Neuronal stem cell (in vitro differentiated cells): Measurements from ENCODE around the gene SND1.
A peak's percentile ranks its signal among the peaks of the same experiment; 100 is the strongest.

Source experiments
- DNase-seq: peaks from one replicate; pipeline ENCODE4 v3.0.0-alpha.2; 2013; ENCODE audit warnings: low spot score
- H2AFZ ChIP-seq: one replicate; pipeline ENCODE4 v1.6.1; 2013; ENCODE audit warnings: mild to moderate bottlenecking, low read length, inconsistent platforms
- H2AK5ac ChIP-seq: 2 replicates; pipeline ENCODE4 v1.6.1; 2013; ENCODE audit warnings: low read depth, mild to moderate bottlenecking, inconsistent platforms, low read length, moderate library complexity, mixed read lengths
- H2BK120ac ChIP-seq: 2 replicates; pipeline ENCODE4 v1.6.1; 2013; ENCODE audit warnings: low read depth, mild to moderate bottlenecking, inconsistent platforms, low read length, moderate library complexity, mixed read lengths
- H2BK12ac ChIP-seq: one replicate; pipeline ENCODE4 v1.6.1; 2013; ENCODE audit warnings: low read length, inconsistent platforms
- H2BK15ac ChIP-seq: 2 replicates; pipeline ENCODE4 v1.6.1; 2013; ENCODE audit warnings: mild to moderate bottlenecking, low read length, inconsistent platforms, mixed read lengths
- H2BK5ac ChIP-seq: one replicate; pipeline ENCODE4 v1.6.1; 2013; ENCODE audit warnings: inconsistent platforms, mild to moderate bottlenecking, low read length, moderate library complexity
- H3K14ac ChIP-seq: one replicate; pipeline ENCODE4 v1.6.1; 2013; ENCODE audit warnings: low read length, inconsistent platforms
- H3K18ac ChIP-seq: 2 replicates; pipeline ENCODE4 v1.6.1; 2013; ENCODE audit warnings: low read length, inconsistent platforms
- H3K23ac ChIP-seq: 2 replicates; pipeline ENCODE4 v1.6.1; 2013; ENCODE audit warnings: low read depth, mild to moderate bottlenecking, mixed read lengths, low read length, inconsistent platforms; ENCODE audit not compliant: poor library complexity
- H3K27ac ChIP-seq: replicated peaks from 3 replicates; pipeline ENCODE4 v1.5.1; 2013; ENCODE audit warnings: low read length, inconsistent platforms
- H3K27me3 ChIP-seq, 3 experiments: 2 replicates each; pipeline ENCODE4 v1.6.1; 2013; ENCODE audit warnings: low read length in 3 of 3, mild to moderate bottlenecking in 2 of 3, inconsistent platforms in 1 of 3, low read depth in 1 of 3, mixed read lengths in 1 of 3, moderate library complexity in 1 of 3; ENCODE audit not compliant: control insufficient read depth in 3 of 3, insufficient read depth in 3 of 3
- H3K36me3 ChIP-seq, 2 donors: replicated peaks in 1 of 2; 2 replicates each; pipeline ENCODE4 v1.6.1; 2013; ENCODE audit warnings: low read length in 2 of 2; ENCODE audit not compliant: control insufficient read depth in 2 of 2, insufficient read depth in 2 of 2
- H3K4ac ChIP-seq: 2 replicates; pipeline ENCODE4 v1.6.1; 2013; ENCODE audit warnings: inconsistent platforms, mild to moderate bottlenecking, low read length, moderate library complexity
- H3K4me1 ChIP-seq, 2 donors: 1 replicate in 1 of 2; 2 replicates in 1 of 2; pipeline ENCODE4 v1.6.1; 2013; ENCODE audit warnings: low read length in 2 of 2, low read depth in 1 of 2; ENCODE audit not compliant: control insufficient read depth in 2 of 2, insufficient read depth in 1 of 2
- H3K4me2 ChIP-seq: one replicate; pipeline ENCODE4 v1.6.1; 2013; ENCODE audit warnings: mild to moderate bottlenecking, low read length, inconsistent platforms; ENCODE audit not compliant: insufficient read depth, poor library complexity, severe bottlenecking
- H3K4me3 ChIP-seq, 2 donors: 2 replicates each; pipeline ENCODE4 v1.5.1; 2013; ENCODE audit warnings: low read length in 2 of 2, mild to moderate bottlenecking in 2 of 2, inconsistent platforms in 1 of 2, moderate library complexity in 1 of 2
- H3K79me1 ChIP-seq: one replicate; pipeline ENCODE4 v1.6.1; 2013; ENCODE audit warnings: low read depth, mild to moderate bottlenecking, inconsistent platforms, low read length, moderate library complexity
- H3K9ac ChIP-seq: one replicate; pipeline ENCODE4 v1.6.1; 2013; ENCODE audit warnings: mild to moderate bottlenecking, low read depth, low read length, inconsistent platforms; ENCODE audit not compliant: poor library complexity
- H3K9me3 ChIP-seq, 2 donors: replicated peaks in 1 of 2; 2 replicates each; pipeline versions ENCODE3 to v1.6.1; 2013; ENCODE audit warnings: low read length in 2 of 2, mild to moderate bottlenecking in 2 of 2, inconsistent platforms in 1 of 2, low read depth in 1 of 2, mixed read lengths in 1 of 2, moderate library complexity in 1 of 2; ENCODE audit not compliant: control insufficient read depth in 2 of 2, insufficient read depth in 1 of 2
- H4K8ac ChIP-seq: one replicate; pipeline ENCODE4 v1.6.1; 2013; ENCODE audit warnings: low read depth, mild to moderate bottlenecking, inconsistent platforms, low read length, moderate library complexity
- H4K91ac ChIP-seq: one replicate; pipeline ENCODE4 v1.6.1; 2013; ENCODE audit warnings: low read length, low read depth, mild to moderate bottlenecking, inconsistent platforms; ENCODE audit not compliant: poor library complexity
- WGBS, 2 donors: extraction: QIAGEN DNeasy Blood & Tissue Kit; methylation state at CpG; one replicate each; pipeline ENCODE4 v1.1.7; 2013; ENCODE audit warnings: missing lambda C conversion rate in 2 of 2, mixed read lengths in 1 of 2; ENCODE audit not compliant: insufficient read length in 2 of 2, insufficient replicate concordance in 1 of 2; ENCODE audit errors: extremely low coverage in 2 of 2; 5-methylcytosine and 5-hydroxymethylcytosine counted together

Gene SND1

DNA sequence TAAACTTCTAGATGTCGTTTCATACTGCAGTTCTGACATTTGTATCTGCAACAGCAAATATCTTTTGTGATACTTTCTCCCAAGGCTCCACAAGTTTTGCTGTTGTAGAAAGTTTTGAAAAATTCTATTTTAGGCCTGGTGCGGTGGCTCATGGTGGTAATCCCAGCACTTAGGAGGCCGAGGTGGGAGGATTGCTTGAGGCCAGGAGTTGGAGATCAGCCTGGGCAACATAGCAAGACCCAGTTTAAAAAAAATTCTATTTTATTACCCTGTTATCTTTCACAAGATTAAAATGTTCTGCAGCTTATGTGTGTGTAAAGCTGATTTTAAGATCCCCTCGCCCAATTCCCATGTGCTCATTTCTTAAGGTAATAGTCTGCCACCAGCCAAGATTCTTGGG, 1.4 kb downstream of the SND1 start:
- DNase-seq, result no peak
- no peak overlapping the region for H2AFZ ChIP-seq
- H2BK15ac ChIP-seq, result no peak overlapping the region
- no peak overlapping the region for H3K14ac ChIP-seq
- peaks cover 0 to 1% (median 0%) of the 10 kb centered on the region in 3 experiments for H3K27me3 ChIP-seq
- no peak overlapping the region for H3K4ac ChIP-seq
- H3K36me3 ChIP-seq, result peaks cover 0 to 43% of the 10 kb centered on the region in 2 donors
- H3K4me1 ChIP-seq, result peaks cover 12 to 14% of the 10 kb centered on the region in 2 donors
- no peak overlapping the region for H2BK5ac ChIP-seq
- H3K79me1 ChIP-seq, result peaks cover 5% of the 10 kb centered on the region
- no peaks in the 10 kb centered on the region for H3K9me3 ChIP-seq
- H2BK12ac ChIP-seq, result no peak overlapping the region
- H2AK5ac ChIP-seq, result no peak overlapping the region
- no peak overlapping the region for H4K8ac ChIP-seq
- H3K9ac ChIP-seq, result no peak overlapping the region
- H3K18ac ChIP-seq, result no peak overlapping the region
- H3K27ac ChIP-seq, result no peak overlapping the region
- H3K4me3 ChIP-seq, result peak overlapping the region in 1 of 2 donors; percentile 99
- H3K4me2 ChIP-seq, result no peak overlapping the region
- H2BK120ac ChIP-seq, result no peak overlapping the region
- no peak overlapping the region for H4K91ac ChIP-seq
- no peak overlapping the region for H3K23ac ChIP-seq
- whole genome bisulfite sequencing, 2 donors, result no CpG with 5 or more reads among the region's 4 CpGs

DNA sequence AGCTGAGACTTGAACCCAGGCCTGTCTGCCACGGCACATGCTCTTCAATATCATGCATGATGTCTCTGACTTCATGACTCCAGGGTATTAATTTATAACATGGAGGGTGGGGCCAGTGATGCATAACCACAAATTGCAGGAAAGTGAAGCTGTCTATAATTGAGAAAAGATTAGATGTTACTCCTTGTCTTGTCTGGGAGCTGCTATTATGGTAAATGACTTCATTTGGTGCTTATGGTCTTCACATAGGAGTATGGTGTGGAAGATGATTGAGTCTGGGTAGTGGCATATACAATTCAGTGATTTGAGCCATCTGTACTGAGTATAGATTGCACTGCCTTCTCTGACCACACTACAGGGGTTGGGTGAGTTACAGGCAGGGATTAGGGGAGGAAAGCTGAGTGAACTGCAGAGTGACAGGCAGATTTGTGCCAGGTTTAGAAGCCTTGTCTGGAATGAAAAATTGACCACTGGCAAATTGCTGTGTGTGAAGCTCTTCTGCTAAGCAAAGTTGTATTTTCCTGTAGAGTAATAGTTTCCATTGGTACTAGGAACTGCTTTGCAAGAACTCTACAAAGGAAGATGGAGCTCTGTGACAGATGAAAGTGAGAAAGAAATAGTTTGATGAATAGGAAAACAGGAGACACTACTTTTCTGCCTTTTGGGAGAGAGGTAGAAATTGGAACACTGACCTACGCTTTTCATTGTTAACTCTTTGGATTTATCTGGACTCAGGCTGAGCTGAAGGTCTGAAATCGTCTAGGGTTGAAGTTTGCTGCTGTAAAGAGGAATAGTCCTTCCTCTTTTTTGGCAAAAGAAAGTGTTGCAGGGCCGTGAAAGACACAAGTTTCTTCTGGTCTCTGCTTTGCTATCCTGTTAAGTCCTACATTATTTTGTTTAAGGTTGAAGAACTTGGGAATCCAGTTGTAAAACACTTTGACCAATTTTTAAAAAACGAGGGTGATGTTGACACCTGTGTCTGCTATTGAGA, 2.7 kb downstream of the SND1 start:
- H3K27ac ChIP-seq, result no peak overlapping the region
- H2BK120ac ChIP-seq, result no peak overlapping the region
- WGBS, 2 donors, result no CpG with 5 or more reads among the region's 5 CpGs
- no peak overlapping the region for H3K4ac ChIP-seq
- peaks cover 5% of the 10 kb centered on the region for H3K79me1 ChIP-seq
- no peak overlapping the region for H3K18ac ChIP-seq
- H2BK15ac ChIP-seq, result no peak overlapping the region
- no peak overlapping the region for H3K23ac ChIP-seq
- no peak overlapping the region for H3K14ac ChIP-seq
- H2BK12ac ChIP-seq, result no peak overlapping the region
- H2AK5ac ChIP-seq, result no peak overlapping the region
- H2AFZ ChIP-seq, result no peak overlapping the region
- H4K91ac ChIP-seq, result no peak overlapping the region
- H3K4me2 ChIP-seq, result no peak overlapping the region
- H2BK5ac ChIP-seq, result no peak overlapping the region
- H3K4me1 ChIP-seq, result peaks cover 12 to 14% of the 10 kb centered on the region in 2 donors
- no peak overlapping the region for H3K4me3 ChIP-seq
- H4K8ac ChIP-seq, result no peak overlapping the region
- H3K27me3 ChIP-seq, result peaks cover 0 to 1% (median 0%) of the 10 kb centered on the region in 3 experiments
- no peak overlapping the region for H3K9ac ChIP-seq
- H3K36me3 ChIP-seq, result peaks cover 0 to 50% of the 10 kb centered on the region in 2 donors
- no peaks in the 10 kb centered on the region for H3K9me3 ChIP-seq
- no peak for DNase-seq

DNA sequence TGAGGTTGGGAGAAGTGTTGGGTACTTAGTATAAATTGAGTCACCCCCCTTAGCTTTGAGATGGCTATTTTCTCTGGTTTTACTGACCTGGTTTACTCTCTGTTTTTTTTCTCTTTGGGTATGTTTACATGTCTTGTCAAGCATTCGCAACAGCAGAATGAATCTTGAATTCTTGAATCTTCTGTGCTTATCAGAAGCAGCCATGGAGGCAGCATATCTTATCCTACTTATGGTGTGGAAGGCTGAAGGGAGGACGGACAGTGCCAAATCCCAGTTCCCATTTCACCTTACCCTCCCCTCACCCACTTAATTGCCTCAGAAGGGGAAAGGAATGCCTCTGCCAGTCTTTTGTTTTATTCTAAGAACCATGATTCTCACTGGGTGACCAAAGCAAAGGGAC, 3.7 kb downstream of the SND1 start:
- Histone ChIP-seq H2BK120ac (no peak overlapping the region), H4K8ac (no peak overlapping the region), H3K4me1 (peaks cover 12 to 14% of the 10 kb centered on the region in 2 donors), H3K9me3 (no peaks in the 10 kb centered on the region), H3K36me3 (peaks cover 0 to 58% of the 10 kb centered on the region in 2 donors), H4K91ac (no peak overlapping the region), H2BK12ac (no peak overlapping the region), H3K9ac (no peak overlapping the region), H3K4me3 (no peak overlapping the region), H3K4me2 (no peak overlapping the region), H2BK5ac (no peak overlapping the region), H3K27ac (no peak overlapping the region), H3K23ac (no peak overlapping the region), H3K14ac (no peak overlapping the region), H3K27me3 (peaks cover 0 to 1% (median 0%) of the 10 kb centered on the region in 3 experiments), H3K4ac (no peak overlapping the region), H2AFZ (no peak overlapping the region), H3K79me1 (peaks cover 5% of the 10 kb centered on the region), H3K18ac (no peak overlapping the region), H2BK15ac (no peak overlapping the region), H2AK5ac (no peak overlapping the region)
- no CpG with 5 or more reads among the region's 2 CpGs for WGBS, 2 donors
- DNase-seq, result no peak

DNA sequence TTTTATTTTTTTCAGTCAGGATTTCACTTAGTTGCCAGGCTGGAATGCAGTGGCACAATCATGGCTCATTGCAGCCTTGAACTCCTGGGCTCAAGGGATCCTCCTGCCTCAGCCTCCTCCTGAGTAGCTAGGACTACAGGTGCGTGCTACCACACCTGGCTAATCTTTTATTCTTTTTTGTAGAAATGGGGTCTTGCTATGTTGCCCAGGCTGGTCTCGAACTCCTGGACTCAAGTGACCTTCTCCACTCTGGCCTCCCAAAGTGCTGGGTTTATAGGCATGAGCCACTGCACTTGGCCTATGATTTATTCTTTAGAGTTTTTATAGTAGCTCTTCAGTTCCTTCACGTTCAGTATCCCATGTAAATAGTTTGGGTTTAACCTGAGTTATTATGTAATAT, 5.5 kb downstream of the SND1 start:
- Histone ChIP-seq H3K4ac (no peak overlapping the region), H3K27me3 (peaks cover 0 to under 1% (median 0%) of the 10 kb centered on the region in 3 experiments), H2AK5ac (no peak overlapping the region), H3K9ac (no peak overlapping the region), H4K8ac (no peak overlapping the region), H3K36me3 (peaks cover 0 to 75% of the 10 kb centered on the region in 2 donors), H3K18ac (no peak overlapping the region), H3K4me3 (no peak overlapping the region), H3K14ac (no peak overlapping the region), H3K27ac (no peak overlapping the region), H3K23ac (no peak overlapping the region), H3K79me1 (peaks cover 1% of the 10 kb centered on the region), H3K4me2 (no peak overlapping the region), H2BK12ac (no peak overlapping the region), H3K9me3 (no peaks in the 10 kb centered on the region), H4K91ac (no peak overlapping the region), H3K4me1 (peaks cover 8 to 10% of the 10 kb centered on the region in 2 donors), H2BK5ac (no peak overlapping the region), H2BK15ac (no peak overlapping the region), H2BK120ac (no peak overlapping the region), H2AFZ (no peak overlapping the region)
- no CpG with 5 or more reads among the region's 3 CpGs for WGBS, 2 donors
- no peak for DNase-seq
